H1 (cell line): Measurements from ENCODE around the gene ATP5F1C. TPM values are rescaled to one million over a fixed set of nuclear protein-coding genes. Genes with fewer than 3 reads are reported as not detected.
"Not testable (repeated sequence)": the region's sequence is repeated elsewhere in the genome, so short reads cannot be mapped to it uniquely, and the experiment has no call there.

ENCODE experiments used
- CTCF ChIA-PET: fragments of 300-600 bp; sonication (Branson Sonifier 250); formaldehyde crosslinking; loops from one replicate; lab custom pipeline; 2021; ENCODE audit not compliant: partially characterized antibody; lab: Charles Lee
- POLR2A ChIA-PET: fragments of 300-600 bp; sonication (Branson Sonifier 250); formaldehyde crosslinking; loops from one replicate; lab custom pipeline; 2021; ENCODE audit warnings: inconsistent platforms; ENCODE audit not compliant: partially characterized antibody; lab: Charles Lee
- DNase-seq, 2 experiments: peaks; one replicate each; pipeline versions ENCODE4 v3.0.0 to v3.0.0-alpha.2; 2010 to 2022; ENCODE audit warnings: low spot score in 2 of 2, low read depth in 1 of 2, mixed read lengths in 1 of 2
- FAIRE-seq: peaks from 2 replicates; lab custom pipeline; 2011; peaks lifted over from hg19 to GRCh38; lab: Jason Lieb, UNC
- H2AFZ ChIP-seq: 2 replicates; pipeline ENCODE4 v1.8.1; 2012; ENCODE audit warnings: low read length, inconsistent platforms
- H2AK5ac ChIP-seq: 2 replicates; pipeline ENCODE4 v1.6.1; 2013; ENCODE audit warnings: low read depth, low read length
- H2BK120ac ChIP-seq: replicated peaks from 2 replicates; pipeline ENCODE3; 2013; ENCODE audit warnings: low read depth, low read length, inconsistent platforms
- H2BK12ac ChIP-seq: 2 replicates; pipeline ENCODE4 v1.6.1; 2013; ENCODE audit warnings: low read depth, low read length
- H2BK15ac ChIP-seq: 2 replicates; pipeline ENCODE4 v1.6.1; 2013; ENCODE audit warnings: low read length
- H2BK20ac ChIP-seq: 2 replicates; pipeline ENCODE4 v1.6.1; 2013; ENCODE audit warnings: low read length
- H2BK5ac ChIP-seq: 2 replicates; pipeline ENCODE4 v1.6.1; 2013; ENCODE audit warnings: low read depth, low read length
- H3K14ac ChIP-seq: 2 replicates; pipeline ENCODE4 v1.6.1; 2013; ENCODE audit warnings: inconsistent platforms; ENCODE audit not compliant: insufficient read length
- H3K18ac ChIP-seq: 2 replicates; pipeline ENCODE4 v1.6.1; 2013; ENCODE audit warnings: low read length; ENCODE audit errors: extremely low read depth
- H3K23ac ChIP-seq: 2 replicates; pipeline ENCODE4 v1.6.1; 2013; ENCODE audit warnings: inconsistent platforms; ENCODE audit not compliant: insufficient read length
- H3K23me2 ChIP-seq: 2 replicates; pipeline ENCODE4 v1.6.1; 2013; ENCODE audit warnings: low read depth, low read length
- H3K27ac ChIP-seq: 2 replicates; pipeline ENCODE4 v1.6.1; 2011; ENCODE audit warnings: low read depth, low read length, inconsistent platforms
- H3K27me3 ChIP-seq, 4 experiments: replicated peaks in 1 of 4; 1 replicate in 1 of 4; 2 replicates in 3 of 4; pipeline versions ENCODE4 v1.6.1 to v1.8.1; 2011 to 2013; ENCODE audit warnings: low read length in 3 of 4, mild to moderate bottlenecking in 3 of 4, inconsistent platforms in 2 of 4, mixed read lengths in 2 of 4, moderate library complexity in 1 of 4; ENCODE audit not compliant: control insufficient read depth in 3 of 4, insufficient read depth in 3 of 4; ENCODE audit errors: extremely low read depth in 1 of 4
- H3K36me3 ChIP-seq, 4 experiments: 2 replicates each; pipeline versions ENCODE4 v1.6.1 to v1.8.1; 2011 to 2013; ENCODE audit warnings: mild to moderate bottlenecking in 4 of 4, low read length in 3 of 4, moderate library complexity in 2 of 4, control low read depth in 1 of 4, inconsistent platforms in 1 of 4; ENCODE audit not compliant: insufficient read depth in 4 of 4, control insufficient read depth in 2 of 4
- H3K4ac ChIP-seq: replicated peaks from 2 replicates; pipeline ENCODE3; 2013; ENCODE audit warnings: low read length, low read depth, mixed read lengths, inconsistent platforms; ENCODE audit not compliant: insufficient read length
- H3K4me1 ChIP-seq, 4 experiments: replicated peaks in 1 of 4; 1 replicate in 1 of 4; 2 replicates in 3 of 4; pipeline versions ENCODE4 v1.6.1 to v1.8.1; 2011 to 2013; ENCODE audit warnings: low read length in 3 of 4, inconsistent platforms in 2 of 4, mixed read lengths in 1 of 4; ENCODE audit not compliant: insufficient read depth in 4 of 4, control insufficient read depth in 3 of 4
- H3K4me2 ChIP-seq, 2 experiments: 2 replicates each; pipeline versions ENCODE4 v1.6.1 to v1.8.1; 2011 to 2013; ENCODE audit warnings: low read depth in 2 of 2, low read length in 2 of 2, control low read depth in 1 of 2, inconsistent platforms in 1 of 2, mild to moderate bottlenecking in 1 of 2; ENCODE audit not compliant: insufficient read depth in 1 of 2
- H3K4me3 ChIP-seq, 4 experiments: fragments of 200-600, 300-600 bp in 1 of 4; sonication (generic), shearing (Covaris generic), sonication (Bioruptor Twin) in 1 of 4; 2 replicates each; pipeline versions ENCODE4 v1.5.1 to v1.8.1; 2011 to 2016; ENCODE audit warnings: low read length in 4 of 4, low read depth in 3 of 4, control low read depth in 2 of 4, inconsistent platforms in 2 of 4, mild to moderate bottlenecking in 2 of 4, mixed read lengths in 1 of 4, moderate library complexity in 1 of 4; ENCODE audit not compliant: insufficient read depth in 2 of 4; ENCODE audit errors: extremely low read depth in 1 of 4
- H3K56ac ChIP-seq: replicated peaks from 2 replicates; pipeline ENCODE3; 2013; ENCODE audit warnings: low read depth, mild to moderate bottlenecking, mixed read lengths, low read length, inconsistent platforms; ENCODE audit not compliant: insufficient read length
- H3K79me1 ChIP-seq: 2 replicates; pipeline ENCODE4 v1.6.1; 2013; ENCODE audit warnings: low read depth, low read length, control low read depth
- H3K79me2 ChIP-seq, 2 experiments: 2 replicates each; pipeline versions ENCODE4 v1.6.1 to v1.8.1; 2012 to 2013; ENCODE audit warnings: low read length in 2 of 2, mild to moderate bottlenecking in 2 of 2, inconsistent platforms in 1 of 2; ENCODE audit not compliant: insufficient read depth in 2 of 2, control insufficient read depth in 1 of 2
- H3K9ac ChIP-seq, 4 experiments: replicated peaks in 1 of 4; 1 replicate in 1 of 4; 2 replicates in 3 of 4; pipeline versions ENCODE4 v1.6.1 to v1.8.1; 2011 to 2013; ENCODE audit warnings: low read depth in 3 of 4, low read length in 3 of 4, control low read depth in 2 of 4, mild to moderate bottlenecking in 2 of 4, moderate library complexity in 2 of 4, inconsistent platforms in 1 of 4; ENCODE audit errors: extremely low read depth in 1 of 4
- H3K9me3 ChIP-seq, 2 experiments: 2 replicates each; pipeline versions ENCODE4 v1.6.1 to v1.8.1; 2012 to 2013; ENCODE audit warnings: mild to moderate bottlenecking in 2 of 2, moderate library complexity in 2 of 2, control low read depth in 1 of 2, inconsistent platforms in 1 of 2, low read depth in 1 of 2, low read length in 1 of 2, mixed read lengths in 1 of 2; ENCODE audit not compliant: insufficient read depth in 2 of 2
- H4K20me1 ChIP-seq, 2 experiments: replicated peaks in 1 of 2; 2 replicates each; pipeline versions ENCODE3 to v1.8.1; 2011 to 2013; ENCODE audit warnings: inconsistent platforms in 2 of 2, low read length in 2 of 2, mild to moderate bottlenecking in 1 of 2; ENCODE audit not compliant: insufficient read depth in 2 of 2, control insufficient read depth in 1 of 2
- H4K5ac ChIP-seq: 2 replicates; pipeline ENCODE4 v1.6.1; 2013; ENCODE audit warnings: low read length, low read depth, mixed read lengths, inconsistent platforms; ENCODE audit not compliant: insufficient read length
- H4K8ac ChIP-seq: 2 replicates; pipeline ENCODE4 v1.8.0; 2013; ENCODE audit warnings: mild to moderate bottlenecking, moderate library complexity, low read length, inconsistent platforms; ENCODE audit not compliant: insufficient read depth; ENCODE audit errors: extremely low read depth
- H4K91ac ChIP-seq: replicated peaks from 2 replicates; pipeline ENCODE3; 2013; ENCODE audit warnings: low read length, mixed read lengths, inconsistent platforms; ENCODE audit not compliant: insufficient read length
- WGBS, 2 experiments: shearing (Covaris generic) in 1 of 2; methylation state at CpG; one replicate each; pipeline versions ENCODE4 v1.1.6 to v1.1.7; 2013 to 2015; ENCODE audit warnings: low lambda C conversion rate in 2 of 2, mixed read lengths in 2 of 2, inconsistent platforms in 1 of 2, low coverage in 1 of 2, missing lambda C conversion rate in 1 of 2; ENCODE audit not compliant: insufficient replicate concordance in 2 of 2, insufficient coverage in 1 of 2, insufficient read length in 1 of 2; ENCODE audit errors: extremely low coverage in 1 of 2, missing lambda C conversion rate in 1 of 2; 5-methylcytosine and 5-hydroxymethylcytosine counted together
- polyA plus RNA-seq, 7 experiments: library from polyadenylated mRNA; depleted of rRNA in 3 of 7; stranded (reverse) in 5 of 7; unstranded in 2 of 7; fragments of >200 nt in 5 of 7; fragments of 200-250 nt in 2 of 7; gene quantifications; 1 replicate in 5 of 7; 2 replicates in 1 of 7; 4 replicates in 1 of 7; pipeline versions ENCODE4 v1.2.1 to v1.2.3, GENCODE V29; 2011 to 2013; ENCODE audit warnings: missing spikeins in 2 of 7, mixed read lengths in 2 of 7
- total RNA-seq: library from RNA; stranded (reverse); fragmentation: NEBNext Ultra II Directional; extraction: Animal tissue kit (Norgen Biotek cat#: 25700); gene quantifications from 2 replicates; pipeline ENCODE4 v1.2.1, GENCODE V29; 2021

The ATP5F1C gene
- total and polyA plus RNA-seq, 2 of the 8 experiments (the other 6 are each of a cell fraction or from before 2014, with no cell fraction given) = 221 to 265 TPM

DNA sequence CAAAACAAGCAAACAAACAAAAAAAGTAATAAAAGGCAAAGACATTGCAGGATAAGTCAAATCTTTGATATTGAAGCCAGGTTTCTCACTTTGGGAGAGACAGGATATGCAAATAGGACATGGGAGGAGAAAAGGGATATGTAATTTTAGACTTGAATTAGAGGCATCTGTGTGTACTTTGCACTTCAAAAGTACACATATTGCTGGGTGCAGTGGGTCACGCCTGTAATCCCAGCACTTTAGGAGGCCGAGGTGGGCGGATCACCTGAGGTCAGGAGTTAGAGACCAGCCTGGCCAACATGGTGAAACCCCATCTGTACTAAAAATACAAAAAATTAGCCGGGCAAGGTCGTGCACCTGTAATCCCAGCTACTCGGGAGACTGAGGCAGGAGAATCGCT lies 23.8 kb downstream of the ATP5F1C start:
- not testable (repeated sequence) for H4K8ac ChIP-seq, H3K56ac ChIP-seq, H3K4me3 ChIP-seq, H2BK12ac ChIP-seq, DNase-seq, H4K91ac ChIP-seq, FAIRE-seq, H2AFZ ChIP-seq, H3K23me2 ChIP-seq, H3K9ac ChIP-seq, H3K27me3 ChIP-seq, H3K4me1 ChIP-seq, H3K4ac ChIP-seq, H2BK20ac ChIP-seq, H4K20me1 ChIP-seq, H2BK120ac ChIP-seq, H2BK15ac ChIP-seq, H3K79me2 ChIP-seq, H3K14ac ChIP-seq, H4K5ac ChIP-seq, H3K23ac ChIP-seq, H3K4me2 ChIP-seq, H3K79me1 ChIP-seq, H3K18ac ChIP-seq, H3K9me3 ChIP-seq, H3K27ac ChIP-seq, H2AK5ac ChIP-seq, H2BK5ac ChIP-seq
- WGBS, 2 experiments = 93% methylated on average over 7 of the region's 7 CpGs; no CpG with 5 or more reads in 1 of the 2 experiments
- ChIA-PET CTCF (interaction anchor here (0.9 to 2.2 kb wide), 4 partner anchors 12 to 231 kb away, joined by 3 to 4 read pairs (median 4); partner anchors contain the start of gene ATP5F1C), POLR2A (interaction anchor here (1.2 to 1.7 kb wide), 2 partner anchors 19 to 177 kb away, joined by 3 to 4 read pairs; no protein-coding TSS in a partner anchor)
- peaks cover 0 to 18% (median 6%) of the 10 kb centered on the region in 4 experiments; a peak in 4 of 8 replicates for H3K36me3 ChIP-seq
